Colonic mucosa (tissue), 4 donors: ENCODE measurements around the gene SPINT2. TPM values are rescaled to one million over a fixed set of nuclear protein-coding genes. Genes with fewer than 3 reads are reported as not detected.
"Not testable (repeated sequence)": the region's sequence is repeated elsewhere in the genome, so short reads cannot be mapped to it uniquely, and the experiment has no call there.

ENCODE experiments used
- DNase-seq: peaks from one replicate; pipeline ENCODE4 v3.0.0-alpha.2; 2020
- H3K27ac ChIP-seq: fragments of 200-600 bp; one replicate; pipeline ENCODE4 v1.8.0; 2021
- H3K27me3 ChIP-seq: fragments of 200-600 bp; one replicate; pipeline ENCODE4 v1.8.0; 2021
- H3K36me3 ChIP-seq: fragments of 200-600 bp; one replicate; pipeline ENCODE4 v1.8.0; 2021
- H3K4me1 ChIP-seq: fragments of 200-600 bp; one replicate; pipeline ENCODE4 v1.8.0; 2021; ENCODE audit warnings: mild to moderate bottlenecking
- H3K4me3 ChIP-seq: fragments of 200-600 bp; one replicate; pipeline ENCODE4 v1.8.0; 2021
- H3K9ac ChIP-seq, 2 donors: one replicate each; pipeline ENCODE4 v1.7.0; 2013; ENCODE audit warnings: control low read depth in 2 of 2, low read depth in 2 of 2, low read length in 2 of 2
- H3K9me3 ChIP-seq: fragments of 200-600 bp; one replicate; pipeline ENCODE4 v1.8.0; 2021
- CTCF ChIP-seq: fragments of 200-600 bp; IDR thresholded peaks from one replicate; pipeline ENCODE4 v1.8.0; 2022; ENCODE audit warnings: antibody characterized with exemption, mild to moderate bottlenecking
- intact Hi-C: fragments of 100-400 bp; cut with DNase I; formaldehyde crosslinking; loops from one replicate; pipeline ENCODE4 v1.14.1; 2022
- total RNA-seq, 2 donors: library from RNA; stranded (reverse); fragmentation: NEBNext Ultra II Directional in 1 of 2; extraction: Animal tissue kit (Norgen Biotek cat#: 25700) in 1 of 2; gene quantifications; one replicate each; pipeline ENCODE4 v1.2.1, GENCODE V29; 2021
- donor health status: healthy.
- donor health status: DM: no; HTN: no; CAD: no.
- donor health status: DM: no; HTN: no; CAD: no.

Gene SPINT2
- total RNA-seq, 2 donors from 2014 or later = 790 to 935 TPM

- intact Hi-C loops = loop anchor here (5.0 kb wide), 1 partner anchor 35 kb away; the partner anchor contains the start of gene PSMD8
- H3K27me3 ChIP-seq = no peaks in the 10 kb centered on the region
- no peaks in the 10 kb centered on the region for H3K36me3 ChIP-seq
- DNase-seq = no peak
- H3K9me3 ChIP-seq = no peaks in the 10 kb centered on the region
- peak overlapping the region; percentile 64 for H3K4me3 ChIP-seq
- no peak for TF ChIP-seq CTCF
- H3K9ac ChIP-seq = peak overlapping the region; percentile 57 to 77
- peak overlapping the region; percentile 89 for H3K27ac ChIP-seq
- H3K4me1 ChIP-seq = no peaks in the 10 kb centered on the region
These were observed 72.9 kb downstream of the SPINT2 start for GRCh38 chr19:38337360-38337653.

GRCh38 chr19:38339011-38339410 is 74.6 kb downstream of the SPINT2 start:
- intact Hi-C loops = loop anchor here (5.0 kb wide), 1 partner anchor 33 kb away; the partner anchor contains the start of gene PSMD8
- H3K27me3 ChIP-seq, DNase-seq: not testable (repeated sequence)

DNA sequence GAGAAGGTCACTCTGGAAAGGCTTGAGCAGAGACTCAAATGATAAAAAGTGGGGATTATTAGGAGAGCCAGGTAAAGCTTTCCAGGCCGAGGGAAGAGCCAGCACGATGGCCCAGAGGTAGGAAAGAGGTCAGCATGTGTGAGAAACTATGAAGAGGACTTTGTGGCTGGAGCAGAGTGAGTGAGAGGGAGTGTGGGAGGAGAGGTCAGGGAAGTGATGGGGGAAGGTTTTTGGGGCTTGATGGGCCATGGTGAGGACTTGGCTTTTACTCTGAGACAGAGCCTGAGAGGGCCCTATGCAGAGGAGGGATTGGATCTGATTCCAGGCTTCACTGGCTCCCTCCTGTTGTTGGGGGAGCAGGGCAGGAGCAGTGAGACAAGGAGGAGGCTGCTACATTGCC is 76.6 kb downstream of the SPINT2 start:
- H3K9ac ChIP-seq = no peak overlapping the region
- H3K36me3 ChIP-seq = no peaks in the 10 kb centered on the region
- no peak for DNase-seq
- no peaks in the 10 kb centered on the region for H3K4me1 ChIP-seq
- H3K4me3 ChIP-seq = no peak overlapping the region
- H3K27me3 ChIP-seq = no peaks in the 10 kb centered on the region
- TF ChIP-seq CTCF = no peak
- H3K27ac ChIP-seq = no peak overlapping the region
- no peaks in the 10 kb centered on the region for H3K9me3 ChIP-seq
- intact Hi-C loops = no loop called here

More at GRCh38 chr19:38339011-38339410, 74.6 kb downstream of the SPINT2 start:
- H3K4me1 ChIP-seq, H3K36me3 ChIP-seq, H3K27ac ChIP-seq, H3K9me3 ChIP-seq, H3K4me3 ChIP-seq, H3K9ac ChIP-seq: not testable (repeated sequence)

Other genes starting within 250 kb of the SPINT2 start
- gene DPF1, start 40.4 kb upstream of the SPINT2 start, total RNA-seq = not detected
- 10 to 100 TPM; 11.0 to 27.8 TPM for gene PPP1R14A, start 8.2 kb upstream of the SPINT2 start, total RNA-seq
- 100 to 1,000 TPM; 111 to 159 TPM for gene C19orf33, start 39.7 kb downstream of the SPINT2 start, total RNA-seq
- gene YIF1B, start 51.4 kb downstream of the SPINT2 start, total RNA-seq = 10 to 100 TPM; 28.8 to 58.3 TPM
- 10 to 100 TPM; 19.8 to 23.4 TPM for gene KCNK6, start 55.3 kb downstream of the SPINT2 start, total RNA-seq
- 1 to 10 TPM; 3.2 to 8.4 TPM for gene CATSPERG, start 71.3 kb downstream of the SPINT2 start, total RNA-seq
- 100 to 1,000 TPM; 126 to 184 TPM for gene PSMD8, start 110.0 kb downstream of the SPINT2 start, total RNA-seq
- under 1 TPM; 0.37 to 0.45 TPM for gene GGN, start 123.5 kb downstream of the SPINT2 start, total RNA-seq
- gene SPRED3, start 124.1 kb downstream of the SPINT2 start, total RNA-seq = under 1 TPM; 0.61 to 0.99 TPM
- gene FAM98C, start 138.5 kb downstream of the SPINT2 start, total RNA-seq = 10 to 100 TPM; 31.4 to 35.4 TPM
- gene RASGRP4, start 161.6 kb downstream of the SPINT2 start, total RNA-seq = under 1 TPM; 0.84 to 0.90 TPM
- gene RYR1, start 169.1 kb downstream of the SPINT2 start, total RNA-seq = under 1 TPM; 0.64 to 0.89 TPM